HG02642 (cell line): Measurements from ENCODE around the gene C16orf96.

ENCODE experiments used
- ATAC-seq: cut with Tn5 transposase; IDR thresholded peaks from one replicate; pipeline ENCODE4 v1.9.1; 2021; ENCODE audit warnings: mild to moderate bottlenecking; ENCODE audit not compliant: unreplicated experiment, poor library complexity

C16orf96 gene

GRCh38 chr16:4524571-4524970 is 31.6 kb upstream of the C16orf96 start:
- ATAC-seq: no peak

GRCh38 chr16:4525069-4525468 is 31.1 kb upstream of the C16orf96 start:
- no peak for ATAC-seq

DNA sequence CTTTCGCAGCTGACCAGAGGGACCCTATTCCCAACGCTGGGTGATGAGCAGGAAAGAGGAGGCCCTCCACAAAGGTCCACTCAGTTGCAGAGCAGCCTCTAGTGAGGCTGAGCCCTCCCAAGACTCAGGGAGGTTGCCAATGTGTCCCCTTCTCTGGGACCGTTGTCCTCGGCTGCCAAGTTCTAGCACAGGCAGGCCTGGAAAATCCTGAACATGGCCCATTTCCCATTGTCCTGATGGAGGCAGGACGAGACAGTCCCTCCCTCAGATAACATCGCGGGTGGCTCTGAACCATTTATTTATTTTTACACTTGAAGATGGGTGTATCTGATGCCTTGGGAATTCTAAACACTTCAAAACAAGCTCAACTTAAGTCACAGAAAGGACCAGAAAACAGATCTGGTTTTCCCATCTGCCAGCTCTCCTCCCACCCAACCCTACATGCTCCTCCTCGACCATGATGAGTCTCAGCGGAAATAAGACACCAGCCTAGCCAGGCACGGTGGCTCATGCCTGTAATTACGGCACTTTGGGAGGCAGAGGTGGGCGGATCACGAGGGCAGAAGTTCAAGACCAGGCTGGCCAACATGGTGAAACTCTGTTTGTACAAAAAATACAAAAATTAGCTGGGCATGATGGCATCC is 30.4 kb upstream of the C16orf96 start:
- ATAC-seq: no peak

DNA sequence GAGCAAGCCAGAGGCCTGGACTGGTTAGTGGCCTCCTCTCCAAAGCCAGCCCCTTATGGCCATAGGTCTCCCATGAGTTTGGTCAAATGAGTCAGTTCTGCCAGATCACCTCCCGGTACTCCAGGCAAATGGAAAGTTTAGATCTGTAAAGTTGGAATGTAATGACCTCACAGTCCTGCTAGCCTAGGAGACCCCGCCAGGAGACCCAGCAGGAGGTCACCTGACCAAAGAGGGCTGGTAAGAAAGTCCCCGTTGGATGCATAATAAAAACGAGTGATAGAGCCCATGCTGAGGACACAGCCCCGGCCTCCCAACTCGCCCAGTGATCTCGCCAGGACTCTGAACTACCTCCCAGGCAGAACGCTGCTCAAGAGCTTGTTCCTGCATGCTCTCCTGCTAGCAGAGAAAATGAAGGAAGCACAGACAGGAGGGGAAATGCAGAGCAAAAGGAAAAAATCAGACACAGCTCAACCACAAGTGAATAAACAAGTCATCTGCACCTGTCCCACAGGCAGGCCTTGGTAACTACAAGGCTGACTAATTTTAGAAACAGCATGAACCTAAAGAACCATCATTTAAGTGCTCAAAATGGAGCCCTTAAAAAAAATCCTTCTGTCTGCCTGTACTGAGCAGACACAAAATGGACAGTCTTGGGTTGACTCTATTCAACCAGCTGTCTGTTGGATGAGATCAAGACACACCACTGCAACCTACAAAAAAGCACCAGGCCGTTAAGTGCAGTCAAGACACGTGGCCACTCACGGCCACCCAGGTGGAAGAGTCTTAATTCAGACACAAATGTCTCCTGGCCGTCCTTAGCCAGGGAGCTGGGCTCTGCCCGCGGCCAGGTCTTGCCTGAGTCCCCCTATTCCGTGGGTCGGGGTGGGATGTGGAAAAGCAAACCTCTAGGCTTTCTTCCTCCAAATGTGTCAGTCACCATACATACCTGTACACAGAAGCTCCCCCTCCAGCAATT is 26.8 kb upstream of the C16orf96 start:
- no peak for ATAC-seq

DNA sequence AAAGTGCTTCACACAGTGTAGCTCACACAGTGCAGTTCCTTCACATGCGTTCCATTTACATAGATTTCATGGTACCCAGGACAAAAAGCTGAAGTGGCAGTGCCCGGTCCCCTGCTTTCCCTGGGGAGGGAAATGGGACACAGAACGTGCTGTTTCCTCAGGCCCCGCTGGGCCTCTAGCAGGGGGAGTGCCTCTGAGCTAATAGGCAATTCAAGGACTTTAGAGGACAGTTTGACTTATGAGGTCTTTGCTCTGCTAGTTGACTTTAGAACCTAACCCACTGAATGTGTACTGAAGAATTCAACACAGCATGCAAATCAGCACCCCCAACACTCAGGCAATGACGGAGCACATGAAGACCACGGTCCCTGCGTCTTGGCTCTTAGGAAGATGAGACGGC is 24.3 kb upstream of the C16orf96 start:
- ATAC-seq: no peak

- ATAC-seq: no peak
These were observed 23.9 kb upstream of the C16orf96 start for GRCh38 chr16:4532238-4532637.

- no peak for ATAC-seq
These were observed 22.6 kb upstream of the C16orf96 start for GRCh38 chr16:4533490-4533889.

GRCh38 chr16:4534151-4534790 is 21.9 kb upstream of the C16orf96 start:
- no peak for ATAC-seq

GRCh38 chr16:4535627-4536108 is 20.5 kb upstream of the C16orf96 start:
- no peak for ATAC-seq

- ATAC-seq: no peak
These were observed 19.6 kb upstream of the C16orf96 start for GRCh38 chr16:4536391-4537106.

DNA sequence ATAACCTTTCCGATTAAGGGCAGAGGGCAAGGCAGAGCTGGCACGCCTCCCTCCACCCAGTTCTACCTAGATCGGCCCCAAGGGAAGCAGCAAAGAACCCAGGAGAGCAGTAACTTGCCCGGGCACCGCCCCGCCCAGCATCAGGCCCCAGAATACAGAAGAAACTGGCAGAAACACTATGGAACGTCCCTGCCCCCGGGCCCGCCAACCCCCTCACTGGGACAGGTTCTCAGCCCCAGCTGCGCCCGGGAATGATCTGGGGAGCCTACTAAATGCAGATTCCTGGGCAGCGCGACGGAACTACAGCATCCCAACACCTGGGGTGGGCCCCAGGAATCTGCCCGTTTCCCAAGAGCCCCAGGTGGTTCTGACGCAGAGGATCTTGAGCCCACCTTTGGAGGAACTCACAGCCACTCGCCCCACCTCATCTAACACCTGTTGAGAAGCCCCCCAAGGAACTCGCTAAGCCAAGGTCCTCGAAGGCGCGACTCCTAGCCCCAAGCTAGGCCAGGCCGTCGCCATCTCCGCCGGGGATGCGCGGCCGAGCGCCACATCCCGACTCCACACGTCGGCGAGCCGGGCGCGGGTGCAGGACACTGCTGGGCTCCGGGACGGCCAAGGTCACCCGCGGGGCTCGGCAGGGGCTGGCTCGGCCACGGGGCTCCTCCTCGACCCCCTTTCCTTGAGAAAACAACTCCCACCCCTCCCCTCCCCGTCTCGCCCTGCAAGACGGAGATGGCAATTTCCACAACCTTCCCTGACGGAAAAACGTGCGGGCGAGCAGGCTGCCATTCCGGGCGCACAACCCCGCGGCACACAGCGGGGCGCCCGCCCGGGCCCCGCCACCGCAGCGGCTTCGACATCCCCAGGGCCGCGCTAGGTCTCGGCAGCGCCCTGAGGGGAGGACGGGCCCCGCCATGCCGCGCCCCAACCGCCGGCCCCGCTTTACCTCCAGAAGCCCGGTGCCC is 18.5 kb upstream of the C16orf96 start:
- ATAC-seq: peak; percentile 21

GRCh38 chr16:4538350-4539235 is 17.5 kb upstream of the C16orf96 start, which contains the start of gene CDIP1:
Gene CDIP1 (minus strand): TSS chr16:4538773. CDS start chr16:4514130, 24,643 bp downstream.
- peak; percentile 82 for ATAC-seq

- no peak for ATAC-seq
These were observed 16.3 kb upstream of the C16orf96 start for GRCh38 chr16:4539716-4540284.

GRCh38 chr16:4544473-4544872 is 11.7 kb upstream of the C16orf96 start:
- no peak for ATAC-seq

DNA sequence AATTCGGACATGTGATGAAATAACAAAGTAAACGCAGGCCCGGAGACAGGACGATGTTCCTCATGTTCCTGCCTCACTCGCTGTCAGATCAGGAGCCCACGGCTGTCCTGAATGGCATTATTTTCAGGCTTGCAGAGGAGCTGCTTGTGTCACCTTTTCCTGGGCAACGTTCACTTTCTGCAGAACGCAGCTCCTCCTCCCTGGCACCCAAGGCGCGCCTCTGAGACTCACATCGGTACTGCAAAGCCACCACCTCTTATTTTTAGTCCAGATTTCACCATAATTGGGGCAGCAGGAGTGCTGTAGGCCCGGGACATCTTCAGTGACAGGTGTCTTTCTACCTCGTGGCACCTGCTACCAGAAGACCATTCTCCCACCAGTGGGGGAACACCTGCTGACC is 8.0 kb upstream of the C16orf96 start:
- no peak for ATAC-seq

GRCh38 chr16:4550591-4550990 is 5.5 kb upstream of the C16orf96 start:
- no peak for ATAC-seq

GRCh38 chr16:4552541-4552940 is 3.6 kb upstream of the C16orf96 start:
- no peak for ATAC-seq

- ATAC-seq: no peak
These were observed 440 bp downstream of the C16orf96 start for GRCh38 chr16:4556580-4556979.
